ENCODE measurements around the gene NOTCH4.
A peak's percentile ranks its signal among the peaks of the same experiment; 100 is the strongest.

NOTCH4 gene

GRCh38 chr6:32177183-32177787, 46.6 kb downstream of the NOTCH4 start:
- Histone ChIP-seq H3K9me3 (ENCODE audit: severe bottlenecking) (no peaks in the 10 kb centered on the region), H3K4me3 (ENCODE audit: severe bottlenecking) (peak overlapping the region; percentile 45)

GRCh38 chr6:32176476-32177182, 47.2 kb downstream of the NOTCH4 start:
- Histone ChIP-seq H3K4me1 (ENCODE audit: insufficient read depth, poor library complexity, severe bottlenecking) (peaks cover 4% of the 10 kb centered on the region), H3K27me3 (ENCODE audit: insufficient read depth, poor library complexity, severe bottlenecking) (no peaks in the 10 kb centered on the region), H3K27ac (ENCODE audit: poor library complexity, severe bottlenecking) (peak overlapping the region; percentile 89), H3K4me3 (ENCODE audit: severe bottlenecking) (peak overlapping the region; percentile 45), H3K9me3 (ENCODE audit: severe bottlenecking) (no peaks in the 10 kb centered on the region), H3K36me3 (ENCODE audit: low read depth) (peaks cover 9% of the 10 kb centered on the region)
- peak; percentile 6; the same call in 1 of the 3 replicates for ATAC-seq (ENCODE audit: low read depth)
- TF ChIP-seq, protein P1, sequence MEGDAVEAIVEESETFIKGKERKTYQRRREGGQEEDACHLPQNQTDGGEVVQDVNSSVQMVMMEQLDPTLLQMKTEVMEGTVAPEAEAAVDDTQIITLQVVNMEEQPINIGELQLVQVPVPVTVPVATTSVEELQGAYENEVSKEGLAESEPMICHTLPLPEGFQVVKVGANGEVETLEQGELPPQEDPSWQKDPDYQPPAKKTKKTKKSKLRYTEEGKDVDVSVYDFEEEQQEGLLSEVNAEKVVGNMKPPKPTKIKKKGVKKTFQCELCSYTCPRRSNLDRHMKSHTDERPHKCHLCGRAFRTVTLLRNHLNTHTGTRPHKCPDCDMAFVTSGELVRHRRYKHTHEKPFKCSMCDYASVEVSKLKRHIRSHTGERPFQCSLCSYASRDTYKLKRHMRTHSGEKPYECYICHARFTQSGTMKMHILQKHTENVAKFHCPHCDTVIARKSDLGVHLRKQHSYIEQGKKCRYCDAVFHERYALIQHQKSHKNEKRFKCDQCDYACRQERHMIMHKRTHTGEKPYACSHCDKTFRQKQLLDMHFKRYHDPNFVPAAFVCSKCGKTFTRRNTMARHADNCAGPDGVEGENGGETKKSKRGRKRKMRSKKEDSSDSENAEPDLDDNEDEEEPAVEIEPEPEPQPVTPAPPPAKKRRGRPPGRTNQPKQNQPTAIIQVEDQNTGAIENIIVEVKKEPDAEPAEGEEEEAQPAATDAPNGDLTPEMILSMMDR (IDR thresholded peaks at IDR 0.05; ENCODE audit: poor library complexity, severe bottlenecking), result no peak
- no peak for DNase-seq (ENCODE audit: low spot score)

More at GRCh38 chr6:32177183-32177787, 46.6 kb downstream of the NOTCH4 start:
- peaks cover 9% of the 10 kb centered on the region; the same call in 1 of the 2 replicates for H3K36me3 ChIP-seq (ENCODE audit: low read depth)
- H3K27ac ChIP-seq (ENCODE audit: poor library complexity, severe bottlenecking), result peak overlapping the region; percentile 89
- H3K4me1 ChIP-seq (ENCODE audit: insufficient read depth, poor library complexity, severe bottlenecking), result peaks cover 4% of the 10 kb centered on the region
- no peaks in the 10 kb centered on the region for H3K27me3 ChIP-seq (ENCODE audit: insufficient read depth, poor library complexity, severe bottlenecking)
- ATAC-seq (ENCODE audit: low read depth) (peak; percentile 6), DNase-seq (ENCODE audit: low spot score) (no peak)
- TF ChIP-seq, protein P1 (IDR thresholded peaks at IDR 0.05; ENCODE audit: poor library complexity, severe bottlenecking), result no peak

GRCh38 chr6:32175711-32176475, 48.0 kb downstream of the NOTCH4 start, which contains the start of gene AGPAT1:
Gene AGPAT1, minus strand, starts transcription at chr6:32176084. Its CDS starts 4,588 bp downstream, at chr6:32171496.
- Histone ChIP-seq H3K27me3 (ENCODE audit: insufficient read depth, poor library complexity, severe bottlenecking) (no peaks in the 10 kb centered on the region), H3K27ac (ENCODE audit: poor library complexity, severe bottlenecking) (peak within 1 kb of the TSS; percentile 89), H3K9me3 (ENCODE audit: severe bottlenecking) (no peaks in the 10 kb centered on the region), H3K4me3 (ENCODE audit: severe bottlenecking) (peak within 1 kb of the TSS; percentile 45), H3K36me3 (ENCODE audit: low read depth) (peaks cover 7% of the 10 kb centered on the region), H3K4me1 (ENCODE audit: insufficient read depth, poor library complexity, severe bottlenecking) (peaks cover 4% of the 10 kb centered on the region)
- TF ChIP-seq, protein P1 (IDR thresholded peaks at IDR 0.05; ENCODE audit: poor library complexity, severe bottlenecking), result no peak
- peak; percentile 93 for DNase-seq (ENCODE audit: low spot score)
- peak; percentile 68 for ATAC-seq (ENCODE audit: low read depth)

DNA sequence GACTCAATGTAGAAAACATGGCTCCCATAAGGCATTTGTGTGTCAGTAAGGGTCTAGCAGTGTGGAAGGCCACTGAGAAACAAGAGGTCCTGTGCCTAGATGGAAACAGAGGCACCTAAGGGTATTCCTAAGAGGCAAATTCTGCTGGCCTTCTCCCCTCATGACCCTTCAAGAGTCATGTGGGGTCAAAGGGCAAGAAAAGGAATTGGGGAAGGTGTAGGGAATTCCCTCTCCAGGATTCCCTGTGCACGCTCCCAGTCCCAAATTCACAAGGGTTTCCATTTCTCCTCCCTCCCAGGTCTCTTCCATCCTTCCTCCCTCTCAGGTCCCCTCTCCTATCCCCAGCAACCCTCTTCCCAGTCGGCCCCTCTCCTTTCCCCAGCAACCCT, 48.6 kb downstream of the NOTCH4 start:
- no peak for ATAC-seq (ENCODE audit: low read depth)
- Histone ChIP-seq H3K4me3 (ENCODE audit: severe bottlenecking) (peak overlapping the region; percentile 45), H3K27ac (ENCODE audit: poor library complexity, severe bottlenecking) (peak overlapping the region; percentile 89), H3K36me3 (ENCODE audit: low read depth) (peaks cover 5% of the 10 kb centered on the region), H3K9me3 (ENCODE audit: severe bottlenecking) (no peaks in the 10 kb centered on the region), H3K27me3 (ENCODE audit: insufficient read depth, poor library complexity, severe bottlenecking) (no peaks in the 10 kb centered on the region), H3K4me1 (ENCODE audit: insufficient read depth, poor library complexity, severe bottlenecking) (peaks cover 4% of the 10 kb centered on the region)
- no peak for DNase-seq (ENCODE audit: low spot score)
- TF ChIP-seq, protein P1 (IDR thresholded peaks at IDR 0.05; ENCODE audit: poor library complexity, severe bottlenecking), result no peak

Measured in RWPE2 (cell line).